K562 (cell line): ENCODE data around the gene MARK4. TPM values are rescaled to one million over a fixed set of nuclear protein-coding genes. Genes with fewer than 3 reads are reported as not detected.

ENCODE experiments used
- HNRNPL ChIP-seq: fragments of 200-400 bp; formaldehyde crosslinking; IDR thresholded peaks from 2 replicates; pipeline ENCODE4 v1.6.1; 2017; ENCODE audit warnings: low read depth, mild to moderate bottlenecking, low read length
- HNRNPUL1 ChIP-seq: fragments of 200-400 bp; formaldehyde crosslinking; IDR thresholded peaks from 2 replicates; pipeline ENCODE4 v1.6.1; 2017; ENCODE audit warnings: low read length
- POLR2B ChIP-seq: fragments of 450-650 bp; IDR thresholded peaks from 2 replicates; pipeline ENCODE4 v1.6.1; 2018; ENCODE audit warnings: low read depth; ENCODE audit not compliant: partially characterized antibody
- polyA plus RNA-seq, 8 experiments: library from polyadenylated mRNA; depleted of rRNA in 4 of 8; stranded (reverse) in 5 of 8; unstranded in 3 of 8; fragments of >200 nt; fragmentation: Nextera tagmentation in 2 of 8; fragmentation: Illumina TruSeq in 1 of 8; extraction: Ambion mirVana in 2 of 8; extraction: Trizol in 1 of 8; gene quantifications; 2 replicates each; pipeline versions ENCODE4 v1.2.1 to v1.2.3, GENCODE V29; 2011 to 2014; ENCODE audit warnings: inconsistent platforms in 1 of 8, missing spikeins in 1 of 8
- total RNA-seq, 7 experiments: library from RNA; depleted of rRNA in 6 of 7; stranded (reverse); fragments of >200 nt in 6 of 7; fragmentation: Illumina TruSeq in 2 of 7; extraction: Trizol in 2 of 7; gene quantifications; 2 replicates each; pipeline versions ENCODE4 v1.2.1 to v1.2.3, GENCODE V29; 2011 to 2021; ENCODE audit warnings: low replicate concordance in 1 of 7
- TF ChIP-seq, protein P1 (sequence below): fragments of 450-650 bp; formaldehyde crosslinking; IDR thresholded peaks from 2 replicates; pipeline ENCODE4 v1.4.0; 2022; ENCODE audit warnings: mild to moderate bottlenecking, moderate library complexity
- TF ChIP-seq, protein P2 (sequence below): fragments of 200-600 bp; sonication (generic); IDR thresholded peaks from one replicate; pipeline ENCODE4 v1.6.1; 2012; ENCODE audit warnings: mild to moderate bottlenecking, low read depth, low read length, inconsistent platforms

MARK4 gene
- total and polyA plus RNA-seq, 9 of the 15 experiments (the other 6 are each of a cell fraction or from before 2014, with no cell fraction given), result 0.52 to 29.4 (median 8.6) TPM

- TF ChIP-seq POLR2B, result no peak
- TF ChIP-seq HNRNPL, result no peak
- TF ChIP-seq, protein P1, sequence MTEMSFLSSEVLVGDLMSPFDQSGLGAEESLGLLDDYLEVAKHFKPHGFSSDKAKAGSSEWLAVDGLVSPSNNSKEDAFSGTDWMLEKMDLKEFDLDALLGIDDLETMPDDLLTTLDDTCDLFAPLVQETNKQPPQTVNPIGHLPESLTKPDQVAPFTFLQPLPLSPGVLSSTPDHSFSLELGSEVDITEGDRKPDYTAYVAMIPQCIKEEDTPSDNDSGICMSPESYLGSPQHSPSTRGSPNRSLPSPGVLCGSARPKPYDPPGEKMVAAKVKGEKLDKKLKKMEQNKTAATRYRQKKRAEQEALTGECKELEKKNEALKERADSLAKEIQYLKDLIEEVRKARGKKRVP (CRISPR knock-in tag), result no peak
- TF ChIP-seq, protein P2, sequence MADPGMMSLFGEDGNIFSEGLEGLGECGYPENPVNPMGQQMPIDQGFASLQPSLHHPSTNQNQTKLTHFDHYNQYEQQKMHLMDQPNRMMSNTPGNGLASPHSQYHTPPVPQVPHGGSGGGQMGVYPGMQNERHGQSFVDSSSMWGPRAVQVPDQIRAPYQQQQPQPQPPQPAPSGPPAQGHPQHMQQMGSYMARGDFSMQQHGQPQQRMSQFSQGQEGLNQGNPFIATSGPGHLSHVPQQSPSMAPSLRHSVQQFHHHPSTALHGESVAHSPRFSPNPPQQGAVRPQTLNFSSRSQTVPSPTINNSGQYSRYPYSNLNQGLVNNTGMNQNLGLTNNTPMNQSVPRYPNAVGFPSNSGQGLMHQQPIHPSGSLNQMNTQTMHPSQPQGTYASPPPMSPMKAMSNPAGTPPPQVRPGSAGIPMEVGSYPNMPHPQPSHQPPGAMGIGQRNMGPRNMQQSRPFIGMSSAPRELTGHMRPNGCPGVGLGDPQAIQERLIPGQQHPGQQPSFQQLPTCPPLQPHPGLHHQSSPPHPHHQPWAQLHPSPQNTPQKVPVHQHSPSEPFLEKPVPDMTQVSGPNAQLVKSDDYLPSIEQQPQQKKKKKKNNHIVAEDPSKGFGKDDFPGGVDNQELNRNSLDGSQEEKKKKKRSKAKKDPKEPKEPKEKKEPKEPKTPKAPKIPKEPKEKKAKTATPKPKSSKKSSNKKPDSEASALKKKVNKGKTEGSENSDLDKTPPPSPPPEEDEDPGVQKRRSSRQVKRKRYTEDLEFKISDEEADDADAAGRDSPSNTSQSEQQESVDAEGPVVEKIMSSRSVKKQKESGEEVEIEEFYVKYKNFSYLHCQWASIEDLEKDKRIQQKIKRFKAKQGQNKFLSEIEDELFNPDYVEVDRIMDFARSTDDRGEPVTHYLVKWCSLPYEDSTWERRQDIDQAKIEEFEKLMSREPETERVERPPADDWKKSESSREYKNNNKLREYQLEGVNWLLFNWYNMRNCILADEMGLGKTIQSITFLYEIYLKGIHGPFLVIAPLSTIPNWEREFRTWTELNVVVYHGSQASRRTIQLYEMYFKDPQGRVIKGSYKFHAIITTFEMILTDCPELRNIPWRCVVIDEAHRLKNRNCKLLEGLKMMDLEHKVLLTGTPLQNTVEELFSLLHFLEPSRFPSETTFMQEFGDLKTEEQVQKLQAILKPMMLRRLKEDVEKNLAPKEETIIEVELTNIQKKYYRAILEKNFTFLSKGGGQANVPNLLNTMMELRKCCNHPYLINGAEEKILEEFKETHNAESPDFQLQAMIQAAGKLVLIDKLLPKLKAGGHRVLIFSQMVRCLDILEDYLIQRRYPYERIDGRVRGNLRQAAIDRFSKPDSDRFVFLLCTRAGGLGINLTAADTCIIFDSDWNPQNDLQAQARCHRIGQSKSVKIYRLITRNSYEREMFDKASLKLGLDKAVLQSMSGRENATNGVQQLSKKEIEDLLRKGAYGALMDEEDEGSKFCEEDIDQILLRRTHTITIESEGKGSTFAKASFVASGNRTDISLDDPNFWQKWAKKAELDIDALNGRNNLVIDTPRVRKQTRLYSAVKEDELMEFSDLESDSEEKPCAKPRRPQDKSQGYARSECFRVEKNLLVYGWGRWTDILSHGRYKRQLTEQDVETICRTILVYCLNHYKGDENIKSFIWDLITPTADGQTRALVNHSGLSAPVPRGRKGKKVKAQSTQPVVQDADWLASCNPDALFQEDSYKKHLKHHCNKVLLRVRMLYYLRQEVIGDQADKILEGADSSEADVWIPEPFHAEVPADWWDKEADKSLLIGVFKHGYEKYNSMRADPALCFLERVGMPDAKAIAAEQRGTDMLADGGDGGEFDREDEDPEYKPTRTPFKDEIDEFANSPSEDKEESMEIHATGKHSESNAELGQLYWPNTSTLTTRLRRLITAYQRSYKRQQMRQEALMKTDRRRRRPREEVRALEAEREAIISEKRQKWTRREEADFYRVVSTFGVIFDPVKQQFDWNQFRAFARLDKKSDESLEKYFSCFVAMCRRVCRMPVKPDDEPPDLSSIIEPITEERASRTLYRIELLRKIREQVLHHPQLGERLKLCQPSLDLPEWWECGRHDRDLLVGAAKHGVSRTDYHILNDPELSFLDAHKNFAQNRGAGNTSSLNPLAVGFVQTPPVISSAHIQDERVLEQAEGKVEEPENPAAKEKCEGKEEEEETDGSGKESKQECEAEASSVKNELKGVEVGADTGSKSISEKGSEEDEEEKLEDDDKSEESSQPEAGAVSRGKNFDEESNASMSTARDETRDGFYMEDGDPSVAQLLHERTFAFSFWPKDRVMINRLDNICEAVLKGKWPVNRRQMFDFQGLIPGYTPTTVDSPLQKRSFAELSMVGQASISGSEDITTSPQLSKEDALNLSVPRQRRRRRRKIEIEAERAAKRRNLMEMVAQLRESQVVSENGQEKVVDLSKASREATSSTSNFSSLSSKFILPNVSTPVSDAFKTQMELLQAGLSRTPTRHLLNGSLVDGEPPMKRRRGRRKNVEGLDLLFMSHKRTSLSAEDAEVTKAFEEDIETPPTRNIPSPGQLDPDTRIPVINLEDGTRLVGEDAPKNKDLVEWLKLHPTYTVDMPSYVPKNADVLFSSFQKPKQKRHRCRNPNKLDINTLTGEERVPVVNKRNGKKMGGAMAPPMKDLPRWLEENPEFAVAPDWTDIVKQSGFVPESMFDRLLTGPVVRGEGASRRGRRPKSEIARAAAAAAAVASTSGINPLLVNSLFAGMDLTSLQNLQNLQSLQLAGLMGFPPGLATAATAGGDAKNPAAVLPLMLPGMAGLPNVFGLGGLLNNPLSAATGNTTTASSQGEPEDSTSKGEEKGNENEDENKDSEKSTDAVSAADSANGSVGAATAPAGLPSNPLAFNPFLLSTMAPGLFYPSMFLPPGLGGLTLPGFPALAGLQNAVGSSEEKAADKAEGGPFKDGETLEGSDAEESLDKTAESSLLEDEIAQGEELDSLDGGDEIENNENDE, result no peak
- no peak for TF ChIP-seq HNRNPUL1
Observed at GRCh38 chr19:45306040-45306439, 55.0 kb downstream of the MARK4 start (continued).
